GM19468 (cell line): ENCODE data around the gene SLC22A23.

Source experiments
- ATAC-seq: cut with Tn5 transposase; IDR thresholded peaks from one replicate; pipeline ENCODE4 v1.9.1; 2021; ENCODE audit warnings: mild to moderate bottlenecking, moderate library complexity, moderate number of reproducible peaks; ENCODE audit not compliant: unreplicated experiment; ENCODE audit errors: extremely low read depth

The SLC22A23 gene

DNA sequence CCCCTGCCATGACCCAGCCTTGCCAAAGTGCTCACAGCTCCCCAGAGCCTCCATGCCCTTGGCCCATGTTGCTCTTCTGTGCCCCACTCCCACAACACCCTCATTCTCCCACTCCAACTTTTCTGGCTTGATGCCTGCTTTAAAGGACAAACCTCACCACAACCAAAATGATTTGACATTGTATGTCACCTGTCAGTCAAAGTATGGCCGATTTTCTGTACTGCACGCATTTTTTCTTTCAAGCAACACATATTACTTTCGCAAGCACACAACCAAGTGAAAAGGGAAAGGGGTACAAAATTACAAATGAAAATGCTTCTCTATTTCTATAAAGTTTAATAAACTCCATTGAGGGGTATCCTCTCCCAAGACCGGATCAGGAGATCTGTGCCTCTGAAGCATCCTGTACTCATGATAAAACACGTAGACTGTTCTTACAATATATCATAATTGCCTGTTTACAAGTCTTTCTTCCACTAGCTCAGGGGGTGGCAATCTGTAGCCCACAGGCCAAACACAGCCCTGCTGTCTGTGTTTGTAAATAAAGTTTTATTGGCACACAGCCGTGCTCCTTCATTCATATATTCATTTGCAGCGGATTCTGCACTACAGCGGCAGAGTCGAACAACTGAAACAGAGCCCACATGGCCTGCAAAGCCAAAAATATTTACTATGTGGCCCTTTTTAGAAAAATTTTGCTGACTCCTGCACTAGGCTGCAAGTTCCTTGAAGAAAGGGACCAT is 32.5 kb downstream of the SLC22A23 start:
- no peak for ATAC-seq

DNA sequence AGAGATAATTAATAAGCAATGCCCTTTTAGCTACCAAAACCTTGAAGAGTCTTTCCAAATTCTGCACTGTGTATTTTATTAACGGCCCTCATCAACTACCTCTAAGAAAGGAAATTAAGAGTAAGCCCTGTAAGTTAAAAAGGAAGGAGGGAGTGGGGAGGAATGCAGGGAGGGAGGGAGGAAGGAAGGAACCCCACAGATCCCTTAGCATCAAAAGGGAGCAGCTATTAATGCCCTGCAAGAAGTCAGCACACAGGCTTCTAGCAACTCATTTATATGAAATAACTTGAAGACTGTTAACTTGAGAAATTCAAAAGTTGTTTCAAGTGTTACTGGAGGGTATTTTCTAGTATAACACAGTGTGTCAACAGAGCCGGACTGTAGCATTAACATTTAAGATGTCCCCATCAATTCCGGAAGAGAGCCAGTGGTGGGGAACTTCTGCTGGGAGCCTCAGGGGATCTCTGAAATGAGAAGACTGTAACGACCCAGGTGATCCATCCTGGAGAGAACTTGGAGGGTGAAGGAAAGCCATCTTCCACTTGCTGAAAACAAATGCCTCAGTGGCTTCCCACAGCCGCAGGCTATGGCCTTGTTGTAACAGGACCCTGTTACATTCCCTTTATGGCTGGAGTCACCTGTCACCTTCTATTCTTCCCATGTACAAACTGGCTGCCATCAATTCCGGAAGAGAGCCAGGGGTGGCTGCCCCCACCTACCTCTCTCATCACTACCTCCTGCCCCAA is 33.2 kb downstream of the SLC22A23 start:
- no peak for ATAC-seq

DNA sequence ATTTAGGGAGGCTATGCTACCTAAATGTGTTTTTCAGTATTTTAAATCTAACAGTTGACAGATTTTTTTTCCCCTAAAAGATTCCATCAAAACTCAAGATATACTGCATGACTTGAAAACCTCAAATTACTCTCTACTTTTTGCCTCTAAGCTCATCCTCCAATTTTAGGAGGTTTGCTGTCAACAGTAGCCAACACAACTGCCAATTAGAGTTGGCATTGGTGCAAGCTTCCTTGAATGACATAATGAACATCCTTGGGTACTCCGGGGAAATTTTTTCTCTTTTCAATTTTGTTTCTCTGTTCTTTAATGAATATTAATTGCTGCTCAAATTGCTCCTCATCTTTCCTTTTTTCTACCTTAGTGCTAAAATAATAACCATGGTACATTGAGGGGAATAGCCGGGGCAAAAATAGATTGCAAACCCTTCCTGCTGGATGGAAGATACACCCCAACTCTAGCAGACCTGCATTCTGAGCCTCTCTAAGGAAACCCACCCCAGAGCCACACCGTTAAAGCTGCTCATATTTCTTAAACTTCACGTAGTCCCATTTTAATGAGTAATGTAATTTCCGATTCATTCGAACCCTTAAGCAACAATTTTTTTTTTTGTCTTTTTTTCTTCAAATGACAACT is 34.3 kb downstream of the SLC22A23 start:
- ATAC-seq, result no peak

DNA sequence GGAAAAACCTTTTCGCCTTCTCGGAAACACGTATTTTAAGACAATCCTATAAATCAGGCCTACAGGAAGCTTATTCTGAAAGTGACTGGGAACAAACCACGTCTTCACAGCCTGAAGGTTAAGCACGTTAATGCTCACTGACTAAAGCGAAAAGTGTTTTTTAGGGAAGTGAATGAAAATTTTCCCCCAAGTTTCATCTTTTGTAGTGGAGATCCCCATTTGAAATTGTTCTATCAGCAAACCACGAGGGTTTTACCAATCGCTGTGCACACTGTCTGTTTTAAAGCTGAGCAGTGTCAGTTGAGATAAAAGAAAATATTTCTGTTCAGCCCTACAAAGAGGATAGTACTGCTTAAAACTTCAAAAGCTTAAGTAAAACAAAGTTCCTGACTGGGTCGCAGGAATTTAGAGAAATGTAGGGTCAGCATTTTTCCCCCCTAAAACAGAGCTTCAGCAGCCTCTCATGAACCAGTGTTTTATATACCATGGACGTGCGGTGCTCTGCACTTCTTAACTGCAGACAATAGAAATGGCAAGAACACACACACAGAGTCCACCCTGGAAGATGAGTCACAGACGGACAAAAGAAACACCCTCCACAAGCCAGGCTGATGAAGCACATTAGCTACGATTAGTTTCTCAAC is 34.9 kb downstream of the SLC22A23 start:
- no peak for ATAC-seq

DNA sequence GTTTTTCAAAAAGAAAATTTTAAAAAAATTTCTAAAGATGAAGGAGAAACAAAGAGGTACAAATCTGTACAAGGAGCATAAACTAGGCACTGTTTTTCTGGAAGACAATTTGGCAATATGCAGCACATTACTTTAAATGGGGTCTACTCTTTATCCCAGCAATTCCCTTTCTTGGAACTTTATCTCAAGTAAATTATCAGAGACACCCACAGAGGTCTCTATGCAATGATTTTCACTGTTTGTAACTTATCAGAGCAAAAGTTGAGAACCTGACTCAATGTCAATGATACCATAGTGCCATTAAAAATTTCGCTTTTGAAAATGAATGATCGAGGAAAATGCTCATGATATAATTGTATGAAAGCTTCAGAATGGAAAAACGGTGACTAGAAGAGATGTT is 35.7 kb downstream of the SLC22A23 start:
- no peak for ATAC-seq

DNA sequence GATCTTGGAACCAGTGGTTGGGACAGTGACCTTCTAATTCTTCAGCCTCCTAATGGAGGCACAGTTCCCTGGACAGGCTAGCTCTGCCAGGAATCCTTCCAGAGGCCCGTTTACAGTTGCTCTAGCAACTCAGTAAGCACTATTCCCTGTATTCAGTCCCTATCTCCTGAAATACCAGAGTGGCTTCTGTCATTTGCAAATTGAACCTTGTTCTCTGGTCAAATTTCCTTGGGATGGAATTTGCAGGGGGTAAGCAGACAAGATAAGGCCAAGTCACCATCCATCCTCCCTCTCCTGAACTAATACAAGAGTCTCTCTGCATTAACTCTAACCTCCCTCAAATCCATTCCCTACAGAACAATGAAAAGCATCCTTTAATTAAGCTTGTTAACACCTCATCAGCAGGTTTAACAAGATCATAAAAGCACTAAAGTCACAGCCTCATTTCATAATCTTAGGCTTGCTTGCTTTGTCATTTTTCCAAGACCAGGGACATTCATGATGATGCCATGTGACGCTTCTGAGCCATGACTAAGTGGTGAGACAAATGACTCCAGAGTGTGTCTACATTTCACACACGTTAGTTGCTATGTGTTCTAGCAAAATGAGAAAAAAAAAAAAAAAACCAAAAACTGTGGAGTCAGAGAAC is 37.1 kb downstream of the SLC22A23 start:
- ATAC-seq, result no peak

DNA sequence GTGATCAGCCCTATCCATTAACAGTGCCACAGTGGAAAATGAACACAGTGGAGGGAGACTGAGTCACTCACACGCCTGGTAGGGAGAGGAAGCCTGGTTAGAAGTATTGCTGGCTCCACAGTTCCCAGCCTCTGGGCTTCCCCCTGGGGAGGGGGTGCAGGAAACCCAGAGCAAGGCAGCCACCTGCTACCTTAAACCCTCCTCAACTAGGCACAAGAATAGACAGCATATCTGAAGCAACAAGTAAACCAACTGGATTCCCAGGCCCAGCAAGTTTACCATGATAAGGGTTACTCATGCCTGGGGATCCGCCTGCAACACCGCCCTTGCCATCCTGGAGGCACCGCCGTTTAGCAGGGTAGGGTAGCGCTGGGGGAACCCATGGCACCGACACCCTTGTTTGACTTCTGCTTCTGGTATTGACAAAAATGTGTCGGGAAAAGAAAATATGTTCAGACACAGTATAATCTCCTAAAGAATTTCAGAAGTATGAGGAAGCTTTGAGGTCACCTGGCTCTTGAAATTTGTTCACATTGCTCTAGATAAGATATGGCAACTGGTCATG is 38.3 kb downstream of the SLC22A23 start:
- ATAC-seq, result no peak

DNA sequence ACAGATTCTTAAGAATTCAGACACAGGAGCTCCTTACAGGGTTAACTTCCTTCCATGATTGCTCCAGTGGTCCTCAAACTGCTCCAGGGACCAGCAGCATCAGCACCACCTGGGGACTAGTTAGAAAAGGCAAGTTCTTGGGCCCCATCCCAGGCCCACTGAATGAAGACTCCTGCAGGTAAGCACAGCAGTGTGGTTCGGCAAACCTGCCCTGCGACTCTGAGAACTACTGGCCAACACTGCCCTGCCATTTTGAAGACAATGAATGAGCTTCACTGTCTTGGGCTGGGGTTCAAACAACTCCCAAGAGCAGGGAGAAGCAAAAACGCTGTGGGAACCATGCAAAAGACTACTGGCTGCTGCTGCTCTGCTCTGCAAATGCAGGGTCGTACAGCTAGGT is 39.4 kb downstream of the SLC22A23 start:
- no peak for ATAC-seq

DNA sequence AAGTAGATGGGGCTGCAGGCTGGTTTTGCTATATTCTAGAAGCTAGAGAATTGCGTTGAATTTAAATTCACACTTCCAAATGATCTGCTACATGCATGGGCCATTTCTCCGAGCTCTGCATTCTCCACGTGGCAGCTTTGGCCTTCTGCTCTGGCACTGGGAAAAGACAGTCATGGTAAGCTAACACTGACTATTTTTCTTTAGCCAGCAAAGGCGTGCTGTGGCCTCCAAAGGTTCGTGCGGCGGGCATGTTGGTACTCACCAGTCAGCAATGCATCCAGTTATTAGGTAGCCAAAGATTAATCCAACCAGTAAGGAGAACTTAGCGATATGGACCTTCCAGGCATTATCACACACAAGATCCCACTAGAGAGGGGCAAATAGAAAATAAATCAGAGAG is 41.4 kb downstream of the SLC22A23 start:
- ATAC-seq, result no peak

DNA sequence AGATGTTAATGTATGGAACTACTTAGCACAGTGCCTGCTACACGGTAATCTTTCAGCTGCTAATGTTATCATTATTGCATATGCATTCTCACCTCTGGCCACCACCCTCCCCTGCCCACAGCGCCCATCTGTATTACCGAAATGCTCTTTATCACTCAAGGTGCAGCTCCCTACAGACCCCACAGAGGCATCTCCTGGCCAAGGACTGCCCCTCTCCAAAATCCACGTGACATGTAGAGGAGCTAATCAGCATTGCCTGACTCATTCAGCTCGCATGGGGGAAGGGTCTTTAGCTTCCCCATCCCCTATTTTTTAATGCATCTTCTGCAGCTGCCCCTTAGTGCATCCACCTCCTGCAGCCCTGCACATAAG is 41.8 kb downstream of the SLC22A23 start:
- no peak for ATAC-seq

DNA sequence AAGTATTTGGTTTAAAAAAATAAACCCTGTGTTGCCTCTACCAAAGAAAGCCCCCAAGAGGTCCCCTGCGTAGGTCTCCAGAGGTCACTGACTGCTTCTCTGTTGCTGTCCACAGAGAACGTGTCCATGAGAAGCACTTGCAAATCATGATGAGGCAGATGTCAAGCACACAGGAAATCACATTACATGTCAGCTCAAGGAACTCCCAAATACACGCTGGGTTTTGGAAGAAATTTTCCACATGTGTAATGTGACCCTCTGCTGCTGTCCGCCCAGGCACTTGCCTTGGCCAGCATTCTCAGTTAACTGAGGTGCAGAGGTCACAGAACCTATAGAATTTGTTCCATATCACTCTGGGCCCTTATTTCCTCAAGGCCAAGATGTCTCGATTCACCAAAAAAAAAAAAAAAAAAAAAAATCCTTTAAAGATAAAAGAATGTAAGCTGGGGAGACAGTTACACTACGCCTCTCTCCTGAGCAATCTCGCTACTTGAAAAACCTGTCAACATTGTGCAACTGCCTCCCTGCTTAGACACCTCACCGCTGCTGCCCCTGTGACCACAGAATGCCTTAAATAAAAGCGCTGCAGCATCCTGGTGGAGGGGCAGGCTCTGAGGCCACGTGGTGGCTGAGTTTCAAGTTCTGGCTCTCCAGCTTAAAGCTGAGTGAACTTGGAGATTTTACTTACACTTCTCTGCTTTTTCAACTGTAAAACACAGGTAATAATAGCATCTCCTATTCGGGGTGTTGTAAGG is 42.3 kb downstream of the SLC22A23 start:
- ATAC-seq, result no peak

DNA sequence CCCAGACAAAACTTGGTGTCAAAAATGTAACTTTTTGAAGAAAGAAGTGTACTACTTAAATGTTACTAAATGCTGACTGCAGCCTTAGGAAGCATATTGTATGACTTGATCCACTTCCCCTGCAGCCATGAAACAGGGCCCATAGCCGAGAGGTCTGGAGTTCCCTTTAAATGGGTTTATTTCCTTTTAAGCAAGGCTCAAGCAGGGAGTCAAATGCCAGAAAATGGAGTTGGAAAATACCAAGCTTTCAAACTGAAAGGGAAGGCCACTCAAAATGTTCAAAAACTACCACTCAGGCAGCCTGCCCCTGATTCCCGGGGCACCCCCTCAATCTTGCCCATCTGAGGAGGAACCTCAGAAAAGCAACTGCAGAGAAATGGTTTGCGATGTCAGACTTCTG is 43.3 kb downstream of the SLC22A23 start:
- ATAC-seq, result no peak

DNA sequence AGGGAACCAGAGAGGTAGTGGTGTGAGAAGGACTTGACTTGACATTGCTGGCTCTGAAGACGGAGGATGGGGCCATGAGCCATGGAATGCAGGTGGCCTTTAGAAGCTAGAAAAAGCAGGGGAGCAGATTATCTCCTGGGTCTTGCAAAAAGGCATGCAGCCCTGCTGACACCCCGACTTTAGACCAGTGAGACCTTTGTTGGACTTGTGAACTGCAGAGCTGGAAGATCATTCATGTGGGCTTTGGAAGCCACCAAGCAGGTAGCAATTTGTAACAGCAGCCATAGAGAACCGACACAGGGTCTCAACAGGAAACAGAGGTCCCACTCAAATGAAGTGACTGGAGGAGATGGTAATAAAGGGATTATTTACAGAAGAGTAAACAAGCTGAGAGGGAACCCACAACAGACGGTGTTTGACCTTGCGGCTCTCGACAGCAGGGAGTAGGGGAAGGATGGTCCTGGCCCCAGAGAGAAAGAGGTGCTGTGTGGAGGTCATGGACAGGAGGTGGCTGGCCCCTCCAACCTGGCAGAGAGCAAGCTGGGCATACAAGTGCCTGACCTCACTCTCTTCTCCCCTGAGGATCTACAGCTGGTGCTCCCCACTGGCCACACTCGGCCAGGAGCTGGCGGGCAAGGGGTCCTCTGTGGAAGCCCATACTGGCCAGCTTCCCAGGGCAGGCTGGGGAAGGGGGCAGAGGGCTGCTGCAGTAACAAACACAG is 43.9 kb downstream of the SLC22A23 start:
- ATAC-seq, result no peak

DNA sequence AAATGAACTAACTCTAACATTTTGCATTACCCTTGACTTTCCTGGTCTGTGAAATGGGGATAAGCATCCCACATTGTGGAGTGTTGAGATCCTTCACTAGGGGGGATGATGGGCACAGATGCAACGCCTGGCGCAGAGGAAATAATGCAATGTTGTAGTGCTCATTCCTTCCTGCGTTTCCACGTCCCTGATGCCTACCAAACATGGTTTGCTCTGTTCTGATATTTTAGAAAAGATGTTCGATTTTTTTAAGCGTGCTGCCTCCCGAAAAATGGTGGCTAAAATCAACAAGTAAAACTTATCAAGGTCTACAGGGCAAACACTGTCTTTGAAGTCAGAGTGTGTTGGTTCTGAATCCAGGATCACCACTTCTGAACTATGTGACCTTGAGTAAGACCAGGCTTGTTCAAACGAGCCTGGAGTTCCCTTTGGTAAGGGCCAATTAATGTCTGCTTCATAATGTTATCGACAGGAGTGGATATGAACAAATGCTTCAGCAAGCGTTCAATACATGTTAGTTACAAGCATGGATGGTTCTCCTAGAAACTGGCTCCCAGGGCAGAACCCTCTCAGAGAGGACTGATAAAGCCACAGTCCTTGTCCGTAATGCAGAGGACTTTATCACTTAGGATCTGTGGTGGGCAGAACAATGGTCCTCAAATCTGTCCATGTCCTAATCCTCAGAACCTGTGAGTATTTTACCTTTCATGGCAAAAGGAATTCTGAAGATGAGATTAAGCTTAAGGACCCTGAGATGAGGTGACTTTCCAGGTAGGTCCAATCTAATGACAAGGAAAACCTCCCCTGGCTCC is 44.7 kb downstream of the SLC22A23 start:
- ATAC-seq, result no peak

DNA sequence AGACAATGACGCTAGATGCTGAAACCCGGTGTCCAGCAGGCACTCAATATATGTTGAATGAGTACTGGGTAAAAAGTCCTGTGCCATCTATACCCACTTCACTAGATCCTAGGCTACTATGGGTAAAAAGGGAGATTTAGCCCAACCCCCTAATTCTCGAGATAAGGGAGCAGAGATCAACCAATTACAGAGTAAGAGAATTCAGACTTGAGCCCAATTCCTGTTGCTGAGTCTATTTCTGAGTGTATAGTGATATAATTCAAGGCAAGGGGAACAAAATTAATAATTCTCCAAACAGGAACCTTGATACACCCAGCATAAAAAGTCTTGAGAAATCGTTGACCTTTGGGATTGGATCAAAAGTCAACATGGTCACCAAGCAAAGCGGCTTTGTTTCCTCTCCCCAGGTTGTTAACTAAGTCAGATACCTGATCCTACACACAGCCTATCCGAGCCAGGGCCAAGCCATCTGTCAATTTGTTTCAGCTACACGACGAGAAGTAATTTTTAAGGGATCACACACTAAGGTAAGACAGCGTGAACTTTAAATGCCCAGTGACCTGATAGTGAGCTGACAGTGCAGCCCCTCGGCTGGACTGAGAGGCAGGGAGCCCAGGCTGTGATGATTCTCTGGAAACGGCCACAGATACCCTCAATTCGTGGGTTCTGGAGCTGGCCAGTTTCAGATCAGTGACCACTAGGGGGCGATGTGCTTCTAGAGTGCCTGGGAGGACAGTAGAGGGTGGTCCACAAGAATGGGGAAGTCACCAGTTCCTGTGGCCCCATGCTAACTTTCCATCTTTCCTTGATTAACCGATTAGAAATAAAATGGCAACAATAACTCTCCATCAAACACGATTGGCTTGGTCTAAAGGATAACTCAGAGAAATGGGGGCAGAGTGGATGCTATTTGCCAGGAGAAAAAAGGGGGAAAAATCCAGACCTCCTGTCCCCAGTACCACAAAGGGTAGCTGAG is 46.2 kb downstream of the SLC22A23 start:
- ATAC-seq, result no peak

DNA sequence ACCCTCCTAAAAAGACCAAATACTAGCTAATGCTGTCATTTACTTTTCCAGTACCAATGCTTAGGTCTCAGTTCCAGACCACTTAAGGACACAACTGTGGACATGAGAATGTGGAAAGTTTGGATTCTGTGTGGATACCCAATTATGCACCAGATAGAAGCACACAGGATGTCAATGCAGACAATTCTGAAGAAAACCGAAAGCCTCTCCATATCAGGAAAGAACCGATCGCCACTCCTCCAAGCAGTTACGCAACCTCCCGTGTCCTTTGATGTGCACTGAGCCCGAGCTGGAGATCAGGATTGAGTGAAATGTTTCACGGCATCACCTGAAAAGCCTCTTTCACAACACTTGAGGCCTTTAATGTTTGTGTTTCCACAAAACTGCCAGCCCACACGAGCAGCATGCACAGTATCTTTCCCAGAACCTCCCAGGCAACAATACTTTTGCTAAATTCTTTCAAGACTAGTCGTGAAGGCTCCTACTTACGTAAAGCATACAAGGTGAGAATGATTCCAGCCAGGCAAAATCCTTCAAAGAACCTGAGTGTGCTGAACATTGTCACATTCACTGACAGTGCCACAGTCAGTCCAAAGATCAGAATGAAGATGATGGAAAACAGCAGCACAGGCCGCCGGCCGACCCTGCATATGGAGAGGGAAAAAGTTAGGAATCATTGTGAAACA is 47.0 kb downstream of the SLC22A23 start:
- ATAC-seq, result no peak
